Measurements from ENCODE around the gene C8G.

The C8G gene

GRCh38 chr9:136934277-136934676, 10.8 kb upstream of the C8G start:
- peaks cover 8 to 81% (median 63%) of the 10 kb centered on the region in 11 experiments for H3K36me3 ChIP-seq
- no peak overlapping the region for H3K9ac ChIP-seq
- H3K27ac ChIP-seq = peak overlapping the region in 2 of 11 experiments; percentile 45 to 58; a peak in 4 of 22 replicates
- no peak overlapping the region for H3K4me3 ChIP-seq
- H3K4me1 ChIP-seq = peaks cover 0 to 74% (median 20%) of the 10 kb centered on the region in 10 experiments; a peak in 16 of 20 replicates
- no peak for TF ChIP-seq Cebpa-rat (IDR thresholded peaks at IDR 0.05)
- peaks cover 0 to 10% (median 0%) of the 10 kb centered on the region in 11 experiments; a peak in 4 of 22 replicates for H3K9me3 ChIP-seq (replicated peaks in 1 of 11)
- peaks cover 2 to 27% (median 5%) of the 10 kb centered on the region in 11 experiments; a peak in 19 of 22 replicates for H4K20me1 ChIP-seq
- H3K27me3 ChIP-seq = no peaks in the 10 kb centered on the region
- H3K4me2 ChIP-seq = peak overlapping the region in 4 of 11 experiments; percentile 44 to 65 (median 61); a peak in 5 of 22 replicates

- Histone ChIP-seq H3K27ac (peak overlapping the region in 3 of 11 experiments; percentile 30 to 58 (median 45); a peak in 6 of 22 replicates), H4K20me1 (peaks cover 16 to 41% (median 19%) of the 10 kb centered on the region in 11 experiments; a peak in 21 of 22 replicates), H3K9ac (no peak overlapping the region), H3K27me3 (no peaks in the 10 kb centered on the region), H3K4me1 (peaks cover 0 to 88% (median 27%) of the 10 kb centered on the region in 10 experiments; a peak in 16 of 20 replicates), H3K4me2 (peak overlapping the region in 6 of 11 experiments; percentile 15 to 65 (median 52); a peak in 12 of 22 replicates), H3K36me3 (peaks cover 21 to 81% (median 63%) of the 10 kb centered on the region in 11 experiments), H3K9me3 (replicated peaks in 1 of 11) (peaks cover 0 to 10% (median 0%) of the 10 kb centered on the region in 11 experiments; a peak in 4 of 22 replicates), H3K4me3 (no peak overlapping the region)
- no peak for TF ChIP-seq Cebpa-rat (IDR thresholded peaks at IDR 0.05)
These were observed 9.4 kb upstream of the C8G start for GRCh38 chr9:136935651-136936050.

- H3K4me1 ChIP-seq = peaks cover 0 to 94% (median 27%) of the 10 kb centered on the region in 10 experiments; a peak in 16 of 20 replicates
- H3K9ac ChIP-seq = no peak overlapping the region
- no peaks in the 10 kb centered on the region for H3K27me3 ChIP-seq
- H3K4me3 ChIP-seq = no peak overlapping the region
- peak overlapping the region in 3 of 11 experiments; percentile 1 to 58 (median 45); a peak in 4 of 22 replicates for H3K27ac ChIP-seq
- H3K9me3 ChIP-seq (replicated peaks in 1 of 11) = peaks cover 0 to 7% (median 0%) of the 10 kb centered on the region in 11 experiments; a peak in 4 of 22 replicates
- H4K20me1 ChIP-seq = peaks cover 26 to 51% (median 30%) of the 10 kb centered on the region in 11 experiments; a peak in 21 of 22 replicates
- no peak for TF ChIP-seq Cebpa-rat (IDR thresholded peaks at IDR 0.05)
- peaks cover 32 to 81% (median 66%) of the 10 kb centered on the region in 11 experiments for H3K36me3 ChIP-seq
- peak overlapping the region in 1 of 11 experiments; percentile 65; a peak in 1 of 22 replicates for H3K4me2 ChIP-seq
These were observed 8.3 kb upstream of the C8G start for GRCh38 chr9:136936645-136937170.

GRCh38 chr9:136937186-136938001, 7.6 kb upstream of the C8G start:
- Histone ChIP-seq H3K9me3 (replicated peaks in 1 of 11) (peaks cover 0 to 7% (median 0%) of the 10 kb centered on the region in 11 experiments; a peak in 4 of 22 replicates), H3K27ac (peak overlapping the region in 2 of 11 experiments; percentile 14 to 58; a peak in 3 of 22 replicates), H3K36me3 (peaks cover 39 to 86% (median 72%) of the 10 kb centered on the region in 11 experiments), H3K27me3 (no peaks in the 10 kb centered on the region), H4K20me1 (peaks cover 33 to 58% (median 36%) of the 10 kb centered on the region in 11 experiments; a peak in 21 of 22 replicates), H3K4me3 (no peak overlapping the region), H3K4me2 (peak overlapping the region in 1 of 11 experiments; percentile 10; a peak in 1 of 22 replicates), H3K4me1 (peaks cover 0 to 95% (median 30%) of the 10 kb centered on the region in 10 experiments; a peak in 16 of 20 replicates), H3K9ac (0 out of 22 replicates have a peak overlapping the region, but pooled peaks of 1 of the 11 experiments have one; percentile 14)
- no peak for TF ChIP-seq Cebpa-rat (IDR thresholded peaks at IDR 0.05)

DNA sequence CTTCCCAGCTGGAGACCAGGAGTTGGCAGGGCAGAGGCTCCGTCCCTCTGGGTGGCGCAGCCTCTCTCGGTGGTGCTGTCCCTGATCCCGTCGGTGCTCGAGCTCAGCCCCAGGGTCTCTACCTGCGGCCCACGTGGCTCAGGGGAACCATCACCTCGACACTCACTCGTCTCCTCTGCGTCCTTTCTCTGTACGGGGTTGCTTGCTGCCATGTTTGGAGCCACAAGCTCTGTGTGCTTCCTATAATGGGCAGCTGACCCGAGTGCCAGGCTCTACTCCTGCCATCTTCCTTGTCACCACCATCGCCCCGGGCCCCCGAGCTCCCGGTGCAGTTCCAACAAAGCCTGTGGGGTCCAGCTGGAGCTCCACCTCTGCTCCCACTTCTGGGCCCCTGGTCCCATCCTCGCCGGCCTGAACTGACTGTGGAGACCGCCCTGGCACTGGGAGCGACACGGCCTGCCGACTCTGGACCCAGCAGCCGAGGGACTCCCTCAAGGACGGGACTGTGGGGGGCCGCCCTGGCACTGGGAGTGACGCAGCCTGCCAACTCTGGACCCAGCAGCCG, 5.5 kb upstream of the C8G start:
- Histone ChIP-seq H3K4me1 (peaks cover 7 to 85% (median 42%) of the 10 kb centered on the region in 10 experiments; a peak in 19 of 20 replicates), H3K27me3 (no peaks in the 10 kb centered on the region), H3K9ac (peak overlapping the region in 7 of 11 experiments; percentile 2 to 56 (median 31); a peak in 6 of 22 replicates), H3K4me2 (peak overlapping the region in 8 of 11 experiments; percentile 21 to 56 (median 40); a peak in 11 of 22 replicates), H3K36me3 (peaks cover 48 to 77% (median 67%) of the 10 kb centered on the region in 11 experiments), H3K27ac (peak overlapping the region in 5 of 11 experiments; percentile 13 to 35 (median 19); a peak in 7 of 22 replicates), H3K9me3 (replicated peaks in 1 of 11) (peaks cover 0 to 7% (median 0%) of the 10 kb centered on the region in 11 experiments; a peak in 4 of 22 replicates), H4K20me1 (peaks cover 47 to 78% (median 55%) of the 10 kb centered on the region in 11 experiments; a peak in 21 of 22 replicates), H3K4me3 (no peak overlapping the region)
- no peak for TF ChIP-seq Cebpa-rat (IDR thresholded peaks at IDR 0.05)

- H3K9ac ChIP-seq = peak overlapping the region in 3 of 11 experiments; percentile 26 to 56 (median 29); a peak in 4 of 22 replicates
- H3K4me3 ChIP-seq = no peak overlapping the region
- H3K4me1 ChIP-seq = peaks cover 11 to 82% (median 42%) of the 10 kb centered on the region in 10 experiments
- H3K36me3 ChIP-seq = peaks cover 44 to 72% (median 63%) of the 10 kb centered on the region in 11 experiments
- H4K20me1 ChIP-seq = peaks cover 47 to 78% (median 55%) of the 10 kb centered on the region in 11 experiments; a peak in 21 of 22 replicates
- H3K27me3 ChIP-seq = no peaks in the 10 kb centered on the region
- peak overlapping the region in 2 of 11 experiments; percentile 56; a peak in 5 of 22 replicates for H3K4me2 ChIP-seq
- H3K27ac ChIP-seq = peak overlapping the region in 2 of 11 experiments; percentile 18 to 20; a peak in 3 of 22 replicates
- H3K9me3 ChIP-seq (replicated peaks in 1 of 11) = peaks cover 0 to 7% (median 0%) of the 10 kb centered on the region in 11 experiments; a peak in 4 of 22 replicates
- no peak for TF ChIP-seq Cebpa-rat (IDR thresholded peaks at IDR 0.05)
These were observed 5.0 kb upstream of the C8G start for GRCh38 chr9:136939996-136940525.

GRCh38 chr9:136940526-136941230, 4.4 kb upstream of the C8G start:
- Histone ChIP-seq H3K4me3 (no peak overlapping the region), H3K27ac (no peak overlapping the region), H3K9ac (peak overlapping the region in 1 of 11 experiments; percentile 4; a peak in 1 of 22 replicates), H3K4me1 (peaks cover 17 to 82% (median 42%) of the 10 kb centered on the region in 10 experiments), H3K9me3 (replicated peaks in 1 of 11) (peaks cover 0 to 7% (median 0%) of the 10 kb centered on the region in 11 experiments; a peak in 4 of 22 replicates), H3K4me2 (peak overlapping the region in 1 of 11 experiments; percentile 9; a peak in 1 of 22 replicates), H3K36me3 (peaks cover 44 to 67% (median 63%) of the 10 kb centered on the region in 11 experiments), H4K20me1 (peaks cover 47 to 78% (median 55%) of the 10 kb centered on the region in 11 experiments; a peak in 21 of 22 replicates), H3K27me3 (no peaks in the 10 kb centered on the region)
- no peak for TF ChIP-seq Cebpa-rat (IDR thresholded peaks at IDR 0.05)

All from BLaER1 treated with 17β-estradiol and CSF1 and Interleukin-3, amounts not matched to agents 10 nM and 100 nM (cell line).